Lower leg skin (tissue), 3 donors: Measurements from ENCODE around the gene SBK3.

Source experiments
- POLR2A ChIP-seq, 2 donors: fragments of 450-650 bp; IDR thresholded peaks; one replicate each; pipeline ENCODE4 v1.6.1; 2016 to 2017; ENCODE audit warnings: antibody characterized with exemption in 2 of 2, mild to moderate bottlenecking in 1 of 2, moderate library complexity in 1 of 2
- TF ChIP-seq, protein P1 (sequence below), 3 donors: fragments of 450-650 bp; IDR thresholded peaks; one replicate each; pipeline ENCODE4 v1.5.1; 2016; ENCODE audit warnings: antibody characterized with exemption in 3 of 3, mild to moderate bottlenecking in 3 of 3, moderate library complexity in 2 of 3

DNA sequence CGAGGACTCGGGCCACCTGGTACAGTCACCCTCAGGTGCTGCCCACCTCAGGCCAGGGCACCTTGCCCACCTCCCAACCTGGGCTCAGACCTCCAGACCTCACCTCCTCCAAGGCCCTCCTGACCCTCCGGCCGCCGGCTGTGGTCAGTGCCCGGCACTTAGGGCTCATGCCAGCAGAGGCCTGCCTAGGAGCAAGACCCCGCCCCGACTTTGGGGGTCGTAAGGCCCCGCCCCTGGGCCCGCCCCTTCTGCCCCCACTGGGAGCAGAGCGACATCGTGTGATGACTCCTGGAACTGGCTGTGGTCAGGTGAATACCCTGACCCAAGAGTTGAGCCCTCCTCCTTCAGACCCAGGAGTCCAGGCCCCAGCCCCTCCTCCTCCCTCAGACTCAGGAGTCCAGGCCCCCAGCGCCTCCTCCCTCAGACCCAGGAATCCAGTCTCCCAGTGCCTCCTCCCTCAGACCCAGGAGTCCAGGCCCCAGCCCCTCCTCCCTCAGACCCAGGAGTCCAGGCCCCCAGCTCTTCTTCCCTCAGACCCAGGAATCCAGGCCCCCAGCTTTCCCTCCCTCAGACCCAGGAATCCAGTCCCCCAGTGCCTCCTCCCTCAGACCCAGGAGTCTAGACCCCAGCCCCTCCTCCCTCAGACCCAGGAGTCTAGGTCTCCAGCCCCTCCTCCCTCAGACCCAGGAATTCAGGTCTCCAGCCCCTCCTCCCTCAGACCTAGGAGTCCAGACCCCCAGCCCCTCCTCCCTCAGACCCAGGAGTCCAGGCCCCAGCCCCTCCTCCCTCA, 8.2 kb downstream of the SBK3 start, which contains the start of gene SBK2:
- TF ChIP-seq, protein P1, sequence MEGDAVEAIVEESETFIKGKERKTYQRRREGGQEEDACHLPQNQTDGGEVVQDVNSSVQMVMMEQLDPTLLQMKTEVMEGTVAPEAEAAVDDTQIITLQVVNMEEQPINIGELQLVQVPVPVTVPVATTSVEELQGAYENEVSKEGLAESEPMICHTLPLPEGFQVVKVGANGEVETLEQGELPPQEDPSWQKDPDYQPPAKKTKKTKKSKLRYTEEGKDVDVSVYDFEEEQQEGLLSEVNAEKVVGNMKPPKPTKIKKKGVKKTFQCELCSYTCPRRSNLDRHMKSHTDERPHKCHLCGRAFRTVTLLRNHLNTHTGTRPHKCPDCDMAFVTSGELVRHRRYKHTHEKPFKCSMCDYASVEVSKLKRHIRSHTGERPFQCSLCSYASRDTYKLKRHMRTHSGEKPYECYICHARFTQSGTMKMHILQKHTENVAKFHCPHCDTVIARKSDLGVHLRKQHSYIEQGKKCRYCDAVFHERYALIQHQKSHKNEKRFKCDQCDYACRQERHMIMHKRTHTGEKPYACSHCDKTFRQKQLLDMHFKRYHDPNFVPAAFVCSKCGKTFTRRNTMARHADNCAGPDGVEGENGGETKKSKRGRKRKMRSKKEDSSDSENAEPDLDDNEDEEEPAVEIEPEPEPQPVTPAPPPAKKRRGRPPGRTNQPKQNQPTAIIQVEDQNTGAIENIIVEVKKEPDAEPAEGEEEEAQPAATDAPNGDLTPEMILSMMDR (IDR thresholded peaks at IDR 0.05): no peak
- TF ChIP-seq POLR2A (IDR thresholded peaks at IDR 0.05): no peak
